ENCODE measurements around the gene CSTB. TPM values are rescaled to one million over a fixed set of nuclear protein-coding genes. Genes with fewer than 3 reads are reported as not detected.

CSTB gene
- total RNA-seq, 1 experiment from 2014 or later = 136 TPM

DNA sequence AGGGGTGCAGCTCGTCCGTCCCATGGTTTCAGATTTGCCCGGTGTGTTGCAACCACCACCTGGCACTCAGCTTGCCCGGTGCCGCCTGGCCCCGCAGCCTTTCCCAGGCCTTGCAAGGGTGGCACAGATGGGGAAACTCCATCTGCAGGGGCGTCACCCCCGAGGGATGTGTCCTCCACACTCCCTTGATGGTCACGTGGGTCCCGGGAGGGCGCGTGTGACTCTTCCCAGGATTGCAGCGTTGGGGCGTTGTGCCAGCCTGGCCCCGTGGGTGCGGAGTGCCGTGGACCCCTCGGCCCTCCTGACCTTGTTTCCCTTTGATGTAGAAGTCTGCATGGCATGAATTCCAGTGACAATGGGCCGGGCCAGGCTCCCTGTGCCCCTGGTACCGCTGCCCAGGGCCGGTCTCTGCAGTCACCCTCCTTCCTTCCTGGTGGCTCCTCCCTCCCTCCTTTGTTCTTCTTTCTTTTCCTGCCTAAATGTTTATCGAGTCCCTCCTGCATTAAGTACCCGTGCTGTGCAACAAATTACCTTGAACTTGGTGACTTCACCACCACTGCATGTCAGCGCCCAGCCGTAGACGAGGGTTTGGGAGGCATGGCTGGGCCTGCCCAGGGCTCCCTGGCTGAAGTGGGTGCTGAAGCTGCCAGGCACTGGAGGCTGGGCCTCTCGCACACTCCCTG lies 36.2 kb upstream of the CSTB start:
- Histone ChIP-seq H3K36me3 (ENCODE audit: low read depth) (no peaks in the 10 kb centered on the region), H3K79me2 (ENCODE audit: low read depth) (no peaks in the 10 kb centered on the region), H3K9me3 (ENCODE audit: insufficient read depth, low read depth) (no peaks in the 10 kb centered on the region), H3K27ac (no peak overlapping the region), H3K4me2 (no peak overlapping the region), H3K27me3 (ENCODE audit: insufficient read depth, low read depth) (no peaks in the 10 kb centered on the region), H3F3A (ENCODE audit: insufficient read depth, low read depth) (peaks cover 10% of the 10 kb centered on the region; the same call in 1 of the 2 replicates), H4K20me1 (ENCODE audit: insufficient read depth) (no peaks in the 10 kb centered on the region; the same call in 1 of the 2 replicates), H3K4me1 (replicated peaks; ENCODE audit: insufficient read depth) (peaks cover 7% of the 10 kb centered on the region), H3K9me2 (ENCODE audit: insufficient read depth) (no peaks in the 10 kb centered on the region), H2AFZ (no peak overlapping the region), H3K4me3 (no peak overlapping the region)
- no TSS peak for BruUV-seq (replicated peaks)
- ChIA-PET POLR2A (ENCODE audit: unreplicated experiment) (interaction anchor here (0.6 kb wide), 1 partner anchor 191 kb away, joined by 4 read pairs; no protein-coding TSS in a partner anchor), CTCF (interaction anchor here (1.2 kb wide), 1 partner anchor 127 kb away, joined by 3 read pairs; no protein-coding TSS in a partner anchor)
- TF ChIP-seq, protein P1, sequence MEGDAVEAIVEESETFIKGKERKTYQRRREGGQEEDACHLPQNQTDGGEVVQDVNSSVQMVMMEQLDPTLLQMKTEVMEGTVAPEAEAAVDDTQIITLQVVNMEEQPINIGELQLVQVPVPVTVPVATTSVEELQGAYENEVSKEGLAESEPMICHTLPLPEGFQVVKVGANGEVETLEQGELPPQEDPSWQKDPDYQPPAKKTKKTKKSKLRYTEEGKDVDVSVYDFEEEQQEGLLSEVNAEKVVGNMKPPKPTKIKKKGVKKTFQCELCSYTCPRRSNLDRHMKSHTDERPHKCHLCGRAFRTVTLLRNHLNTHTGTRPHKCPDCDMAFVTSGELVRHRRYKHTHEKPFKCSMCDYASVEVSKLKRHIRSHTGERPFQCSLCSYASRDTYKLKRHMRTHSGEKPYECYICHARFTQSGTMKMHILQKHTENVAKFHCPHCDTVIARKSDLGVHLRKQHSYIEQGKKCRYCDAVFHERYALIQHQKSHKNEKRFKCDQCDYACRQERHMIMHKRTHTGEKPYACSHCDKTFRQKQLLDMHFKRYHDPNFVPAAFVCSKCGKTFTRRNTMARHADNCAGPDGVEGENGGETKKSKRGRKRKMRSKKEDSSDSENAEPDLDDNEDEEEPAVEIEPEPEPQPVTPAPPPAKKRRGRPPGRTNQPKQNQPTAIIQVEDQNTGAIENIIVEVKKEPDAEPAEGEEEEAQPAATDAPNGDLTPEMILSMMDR (conservative IDR thresholded peaks at IDR 0.05) = no peak
- TF ChIP-seq EZH2 (IDR thresholded peaks at IDR 0.05; ENCODE audit: low read depth) = no peak
- no peak for DNase-seq
- intact Hi-C loops (cut with micrococcal nuclease; ENCODE audit: unreplicated experiment) = loop anchor here (10.0 kb wide), 1 partner anchor 673 kb away; no protein-coding TSS in a partner anchor

DNA sequence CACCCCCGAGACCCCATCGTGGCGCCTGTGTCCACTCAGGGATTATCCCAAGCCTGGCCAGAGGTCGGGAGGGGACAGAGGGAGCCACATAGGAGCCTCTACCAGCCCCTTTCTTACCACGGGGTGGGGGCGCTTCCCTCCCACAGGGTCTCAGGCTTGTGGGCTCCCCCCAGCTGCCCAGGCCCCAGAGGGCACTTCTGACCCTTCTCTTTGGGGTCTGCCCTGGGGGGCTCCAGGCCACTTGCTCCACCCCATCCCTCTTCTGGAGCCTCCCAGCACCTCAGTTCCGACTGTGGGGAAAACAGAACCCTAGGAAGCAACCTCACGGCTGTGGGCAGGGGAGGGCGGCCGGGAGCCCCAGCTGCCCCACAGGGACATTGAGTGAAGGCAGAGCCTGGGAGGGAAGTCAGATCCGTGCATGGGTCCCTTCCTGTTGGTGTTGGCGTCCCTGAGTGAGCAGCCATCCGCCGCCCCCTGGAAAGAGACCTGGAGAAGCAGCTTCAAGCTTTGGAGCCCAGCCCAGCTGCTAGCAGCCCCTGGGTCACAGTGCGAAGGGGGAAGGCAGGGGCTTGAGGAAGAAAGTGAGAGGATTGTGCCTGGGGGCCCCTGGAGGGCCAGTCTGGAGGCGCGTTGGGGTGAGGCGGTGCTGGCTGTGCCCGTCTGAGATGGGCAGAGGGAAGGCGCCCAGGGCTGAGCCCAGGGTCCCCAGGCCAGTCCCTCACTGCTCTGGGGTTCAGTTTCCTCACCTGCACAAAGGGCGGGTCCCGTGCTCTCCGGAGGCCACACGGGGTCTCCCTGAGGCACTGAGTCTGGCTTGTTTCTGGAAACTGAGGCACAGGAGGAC lies 35.4 kb upstream of the CSTB start:
- no peaks in the 10 kb centered on the region for H3K27me3 ChIP-seq (ENCODE audit: insufficient read depth, low read depth)
- H3K36me3 ChIP-seq (ENCODE audit: low read depth) = no peaks in the 10 kb centered on the region
- no peak overlapping the region for H3K4me3 ChIP-seq
- intact Hi-C loops (cut with micrococcal nuclease; ENCODE audit: unreplicated experiment) = loop anchor here (2.0 to 10.0 kb wide), 2 partner anchors 127 to 673 kb away; no protein-coding TSS in a partner anchor
- ChIA-PET CTCF (interaction anchor here (1.2 kb wide), 1 partner anchor 128 kb away, joined by 3 read pairs; no protein-coding TSS in a partner anchor), POLR2A (ENCODE audit: unreplicated experiment) (interaction anchor here (0.6 kb wide), 1 partner anchor 192 kb away, joined by 4 read pairs; no protein-coding TSS in a partner anchor)
- H2AFZ ChIP-seq = no peak overlapping the region
- no peaks in the 10 kb centered on the region; the same call in 1 of the 2 replicates for H4K20me1 ChIP-seq (ENCODE audit: insufficient read depth)
- H3K9me2 ChIP-seq (ENCODE audit: insufficient read depth) = no peaks in the 10 kb centered on the region
- H3K27ac ChIP-seq = no peak overlapping the region
- no peaks in the 10 kb centered on the region for H3K9me3 ChIP-seq (ENCODE audit: insufficient read depth, low read depth)
- peaks cover 7% of the 10 kb centered on the region for H3K4me1 ChIP-seq (replicated peaks; ENCODE audit: insufficient read depth)
- no peaks in the 10 kb centered on the region for H3K79me2 ChIP-seq (ENCODE audit: low read depth)
- no peak overlapping the region for H3K4me2 ChIP-seq
- DNase-seq = no peak
- TF ChIP-seq EZH2 (IDR thresholded peaks at IDR 0.05; ENCODE audit: low read depth) = no peak
- TF ChIP-seq, protein P1 (conservative IDR thresholded peaks at IDR 0.05) = no peak
- peaks cover 10% of the 10 kb centered on the region; the same call in 1 of the 2 replicates for H3F3A ChIP-seq (ENCODE audit: insufficient read depth, low read depth)
- BruUV-seq (replicated peaks) = no TSS peak
